Heart right ventricle (tissue), 16 donors: ENCODE data around the gene LASP1. TPM values are rescaled to one million over a fixed set of nuclear protein-coding genes. Genes with fewer than 3 reads are reported as not detected.

Source experiments
- ATAC-seq, 8 donors: fragments of 200-7000 bp; cut with Tn5 transposase; one replicate each; pipeline ENCODE4 v1.9.1; 2020; ENCODE audit warnings: mild to moderate bottlenecking in 8 of 8, moderate library complexity in 8 of 8, moderate number of reproducible peaks in 1 of 8
- DNase-seq, 2 donors: peaks; one replicate each; pipeline ENCODE4 v3.0.0-alpha.2; 2020
- H3K27ac ChIP-seq, 10 donors: fragments of 200-600 bp; sonication (generic) in 2 of 10; one replicate each; pipeline versions ENCODE4 v1.5.0 to v1.8.0; 2020 to 2022; ENCODE audit warnings: mild to moderate bottlenecking in 3 of 10
- H3K27me3 ChIP-seq, 7 donors: fragments of 200-600 bp; one replicate each; pipeline ENCODE4 v1.8.0; 2021 to 2022; ENCODE audit warnings: mild to moderate bottlenecking in 2 of 7
- H3K36me3 ChIP-seq, 9 donors: fragments of 200-600 bp; sonication (generic) in 1 of 9; one replicate each; pipeline versions ENCODE4 v1.5.0 to v1.8.0; 2020 to 2022; ENCODE audit warnings: mild to moderate bottlenecking in 2 of 9
- H3K4me1 ChIP-seq, 9 donors: fragments of 200-600 bp; sonication (generic) in 1 of 9; one replicate each; pipeline versions ENCODE4 v1.5.0 to v1.8.0; 2020 to 2022; ENCODE audit warnings: mild to moderate bottlenecking in 4 of 9
- H3K4me3 ChIP-seq, 10 donors: fragments of 200-600 bp; sonication (generic) in 2 of 10; one replicate each; pipeline versions ENCODE4 v1.5.0 to v1.8.0; 2020 to 2022; ENCODE audit warnings: mild to moderate bottlenecking in 7 of 10, moderate library complexity in 2 of 10
- H3K9me3 ChIP-seq, 11 donors: fragments of 200-600 bp in 10 of 11; sonication (generic) in 2 of 11; one replicate each; pipeline versions ENCODE4 v1.5.0 to v1.8.0; 2013 to 2022; ENCODE audit warnings: mild to moderate bottlenecking in 2 of 11, control low read depth in 1 of 11, moderate library complexity in 1 of 11
- CTCF ChIP-seq, 9 donors: fragments of 200-600 bp; sonication (generic) in 2 of 9; IDR thresholded peaks; one replicate each; pipeline versions ENCODE4 v1.5.0 to v1.8.0; 2021 to 2022; ENCODE audit warnings: antibody characterized with exemption in 9 of 9, mild to moderate bottlenecking in 5 of 9, moderate library complexity in 1 of 9
- WGBS, 2 donors: extraction: QIAGEN DNeasy Blood & Tissue Kit; methylation state at CpG; one replicate each; pipeline ENCODE4 v1.1.7; 2013; ENCODE audit warnings: inconsistent platforms in 1 of 2; 5-methylcytosine and 5-hydroxymethylcytosine counted together
- intact Hi-C, 10 donors: fragments of 100-400 bp; cut with DNase I; formaldehyde crosslinking; loops; one replicate each; pipeline versions ENCODE4 v1.11.1 to v1.14.2; 2022
- polyA plus RNA-seq, 2 donors: library from polyadenylated mRNA; stranded (reverse); fragments of 200-250 nt; gene quantifications; one replicate each; pipeline ENCODE4 v1.2.3, GENCODE V29; 2013
- total RNA-seq, 10 donors: library from RNA; stranded (reverse); fragmentation: NEBNext Ultra II Directional in 3 of 10; extraction: Animal tissue kit (Norgen Biotek cat#: 25700) in 3 of 10; gene quantifications; one replicate each; pipeline versions ENCODE4 v1.2.1 to v1.2.4, GENCODE V29; 2021 to 2023
- donor health status: Arrhythmogenic right ventricular cardiomyopathy.
- donor health status: ischemic (EF 13 %, LVEDD 7.1; RV severe dilation, severe dysfunction).
- donor health status: healthy with polysubstance abuse.
- donor health status: DM: no; HTN: yes; CAD: no.
- donor health status: DM: no; HTN: no; CAD: no.
- donor health status: ischemic (EF 25% LVEDD 6.9; RV normal size, moderate dysfunction).
- donor health status: ischemic (EF 25% LVEDD 5.7; RV mildly dilated, moderate dysfunction).
- donor health status: healthy.
- donor health status: DM: yes; HTN: yes; CAD: no.
- donor health status: Ischemic cardiomyopathy.
- donor health status: ischemic (EF 35%, LVEDD 5.7; RV mildly dilated, moderate dysfunction).
- donor health status: nonischemic (EF 11% LVEDD 7.7; RV severe dilation, severe dysfunction).
- donor health status: DM: yes; HTN: yes; CAD: no.
- donor health status: PGD.
- donor health status: ischemic (EF 29% LVEDD 5.4; RV normal size, mild dysfunction).
- donor health status: nonischemic (EF 23%, LVEDD 6.1; RV moderate dilation, normal function).

Gene LASP1
- total and polyA plus RNA-seq, 12 donors: 19.5 to 56.9 (median 23.0) TPM

- intact Hi-C loops: loop anchor here in 1 of 10 donors (10.0 kb wide), 1 partner anchor 84 kb away; no protein-coding TSS in a partner anchor
- H3K4me3 ChIP-seq: no peak overlapping the region
- no peak for DNase-seq
- H3K36me3 ChIP-seq: peaks cover 0 to 80% (median 42%) of the 10 kb centered on the region in 9 donors
- H3K27ac ChIP-seq: peak overlapping the region in 3 of 10 donors; percentile 35 to 67 (median 50)
- WGBS, 2 donors: 84 to 85% methylated on average over 37 of the region's 37 CpGs
- peaks cover 9 to 69% (median 41%) of the 10 kb centered on the region in 9 donors for H3K4me1 ChIP-seq
- no peaks in the 10 kb centered on the region for H3K27me3 ChIP-seq
- no peak for ATAC-seq
- TF ChIP-seq CTCF (IDR thresholded peaks at IDR 0.05): no peak
- no peaks in the 10 kb centered on the region for H3K9me3 ChIP-seq
Observed at GRCh38 chr17:38918129-38918913, 48.5 kb downstream of the LASP1 start.

- ATAC-seq: no peak
- H3K4me1 ChIP-seq: peaks cover 9 to 69% (median 47%) of the 10 kb centered on the region in 9 donors
Observed at GRCh38 chr17:38918916-38919315, 49.1 kb downstream of the LASP1 start.

GRCh38 chr17:38919316-38920078 is 49.6 kb downstream of the LASP1 start:
- WGBS, 2 donors: 92 to 93% methylated on average over 16 of the region's 16 CpGs
- DNase-seq: no peak
- intact Hi-C loops: loop anchor here in 2 of 10 donors (5.0 to 10.0 kb wide), 2 partner anchors 52 to 85 kb away; no protein-coding TSS in a partner anchor
- H3K27ac ChIP-seq: peak overlapping the region in 5 of 10 donors; percentile 48 to 78 (median 65)
- H3K27me3 ChIP-seq: no peaks in the 10 kb centered on the region
- TF ChIP-seq CTCF (IDR thresholded peaks at IDR 0.05): no peak
- peaks cover 9 to 70% (median 43%) of the 10 kb centered on the region in 9 donors for H3K4me1 ChIP-seq
- H3K36me3 ChIP-seq: peaks cover 0 to 68% (median 42%) of the 10 kb centered on the region in 9 donors
- H3K9me3 ChIP-seq: no peaks in the 10 kb centered on the region
- no peak overlapping the region for H3K4me3 ChIP-seq
- no peak for ATAC-seq

More at GRCh38 chr17:38918916-38919315, 49.1 kb downstream of the LASP1 start:
- Histone ChIP-seq H3K9me3 (no peaks in the 10 kb centered on the region), H3K27me3 (no peaks in the 10 kb centered on the region), H3K4me3 (no peak overlapping the region), H3K27ac (peak overlapping the region in 3 of 10 donors; percentile 35 to 67 (median 50)), H3K36me3 (peaks cover 0 to 74% (median 42%) of the 10 kb centered on the region in 9 donors)
- intact Hi-C loops: loop anchor here in 1 of 10 donors (10.0 kb wide), 1 partner anchor 84 kb away; no protein-coding TSS in a partner anchor
- TF ChIP-seq CTCF (IDR thresholded peaks at IDR 0.05): no peak
- 95 to 96% methylated on average over 5 of the region's 5 CpGs for WGBS, 2 donors
- no peak for DNase-seq
